Measurements from ENCODE around the gene OR2F2.

The OR2F2 gene

DNA sequence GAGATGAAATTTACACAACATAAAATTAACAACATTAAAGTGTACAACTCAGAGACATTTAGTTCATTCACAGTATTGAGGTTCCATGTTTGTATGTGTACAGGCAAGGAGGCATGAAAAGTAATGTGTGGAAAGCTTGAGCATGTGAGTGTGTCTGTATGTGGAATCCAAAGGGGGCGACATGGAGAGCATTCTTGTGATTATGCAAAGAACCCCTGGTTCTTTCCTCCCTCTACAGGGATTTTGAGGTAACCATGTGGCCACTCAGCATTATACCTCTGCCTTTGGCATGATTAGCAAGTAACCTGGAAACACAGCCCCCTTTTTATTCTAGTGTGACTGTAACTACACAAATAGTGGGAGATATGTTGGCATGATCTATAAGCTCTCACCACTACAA is 40.6 kb downstream of the OR2F2 start:
- no peak for DNase-seq (ENCODE audit: low read depth in 1 of 2, low spot score in 1 of 2)

DNA sequence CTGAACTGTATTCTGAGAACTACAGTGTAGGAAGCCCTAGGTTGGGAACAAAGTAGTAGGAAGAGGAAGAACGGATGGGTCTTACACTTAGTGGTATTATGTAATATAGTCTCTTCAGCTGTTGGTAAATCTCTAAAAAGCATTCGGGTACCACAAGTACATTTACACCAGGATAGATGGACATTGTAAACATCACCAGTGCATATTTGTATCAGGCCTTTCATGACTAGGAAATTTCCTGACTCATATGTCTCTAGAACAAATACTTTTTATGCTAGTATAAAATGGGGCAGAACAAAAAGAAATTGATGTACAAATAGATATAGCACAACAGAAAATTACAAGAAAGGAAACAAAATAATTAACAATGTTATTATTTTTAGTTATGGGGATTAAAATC is 43.6 kb downstream of the OR2F2 start:
- DNase-seq (ENCODE audit: low read depth in 1 of 2, low spot score in 1 of 2): no peak

- DNase-seq (ENCODE audit: low read depth in 1 of 2, low spot score in 1 of 2): no peak
Measured at GRCh38 chr7:143979359-143979758, 44.3 kb downstream of the OR2F2 start.

- DNase-seq (ENCODE audit: low read depth in 1 of 2, low spot score in 1 of 2): no peak
Measured at GRCh38 chr7:143979998-143980397, 45.0 kb downstream of the OR2F2 start.

GRCh38 chr7:143980746-143981510 is 45.9 kb downstream of the OR2F2 start:
- DNase-seq (ENCODE audit: low read depth in 1 of 2, low spot score in 1 of 2): no peak

GRCh38 chr7:143983960-143984359 is 48.9 kb downstream of the OR2F2 start:
- DNase-seq (ENCODE audit: low read depth in 1 of 2, low spot score in 1 of 2): no peak
